HFFc6 (cell line): ENCODE results near the gene MEFV. TPM values are rescaled to one million over a fixed set of nuclear protein-coding genes. Genes with fewer than 3 reads are reported as not detected.

Source experiments
- DNase-seq: peaks from one replicate; pipeline ENCODE4 v3.0.0-alpha.2; 2018
- H3K27ac Mint-ChIP-seq: 2 replicates; pipeline ENCODE4 v1.8.0; 2020; ENCODE audit warnings: mild to moderate bottlenecking, mixed read lengths
- H3K27me3 Mint-ChIP-seq: 2 replicates; pipeline ENCODE4 v1.8.0; 2021; ENCODE audit warnings: mild to moderate bottlenecking, moderate library complexity, mixed read lengths; ENCODE audit not compliant: insufficient read depth
- H3K36me3 Mint-ChIP-seq: 2 replicates; pipeline ENCODE4 v1.8.0; 2021; ENCODE audit warnings: low read depth, mixed read lengths
- H3K4me1 Mint-ChIP-seq: 2 replicates; pipeline ENCODE4 v1.8.0; 2020; ENCODE audit warnings: low read depth, mixed read lengths
- H3K4me3 Mint-ChIP-seq: 2 replicates; pipeline ENCODE4 v1.8.0; 2020; ENCODE audit warnings: mild to moderate bottlenecking, moderate library complexity, mixed read lengths
- H3K9me3 Mint-ChIP-seq: 2 replicates; pipeline ENCODE4 v1.8.0; 2020; ENCODE audit warnings: mild to moderate bottlenecking, mixed read lengths
- CTCF ChIP-seq: fragments of 200-600 bp; sonication (generic); IDR thresholded peaks from 2 replicates; pipeline ENCODE4 v1.5.0; 2021; ENCODE audit warnings: antibody characterized with exemption, mild to moderate bottlenecking
- total RNA-seq, 6 experiments: library from RNA; stranded (reverse); fragmentation: NEBNext Ultra II Directional; extraction: Animal tissue kit (Norgen Biotek cat#: 25700); gene quantifications; 2 replicates in 1 of 6; 3 replicates in 5 of 6; pipeline ENCODE4 v1.2.3, GENCODE V29; 2021

The MEFV gene
- total RNA-seq, 6 experiments from 2014 or later = 0.09 TPM; not detected in 5

- no peak for DNase-seq
- H3K27me3 Mint-ChIP-seq = no peaks in the 10 kb centered on the region; the same call in 1 of the 2 replicates
- peaks cover 42% of the 10 kb centered on the region for H3K9me3 Mint-ChIP-seq
- H3K4me1 Mint-ChIP-seq = peaks cover 29% of the 10 kb centered on the region
- H3K27ac Mint-ChIP-seq = peak overlapping the region; percentile 100
- peak overlapping the region; percentile 94 for H3K4me3 Mint-ChIP-seq
- peaks cover 50% of the 10 kb centered on the region for H3K36me3 Mint-ChIP-seq
- TF ChIP-seq CTCF = no peak
Measured at GRCh38 chr16:3283543-3284447, 27.4 kb upstream of the MEFV start.

GRCh38 chr16:3282730-3283542 lies 26.5 kb upstream of the MEFV start, which contains the start of gene ZNF263:
TSS of gene ZNF263 (plus strand) at chr16:3283491. CDS start at chr16:3283819, 328 bp downstream.
- H3K27me3 Mint-ChIP-seq = no peaks in the 10 kb centered on the region
- peak within 1 kb of the TSS; percentile 100 for H3K27ac Mint-ChIP-seq
- peaks cover 41% of the 10 kb centered on the region for H3K36me3 Mint-ChIP-seq
- H3K9me3 Mint-ChIP-seq = peaks cover 33% of the 10 kb centered on the region
- H3K4me1 Mint-ChIP-seq = peaks cover 29% of the 10 kb centered on the region
- peak; percentile 97 for DNase-seq
- H3K4me3 Mint-ChIP-seq = peak within 1 kb of the TSS; percentile 94
- TF ChIP-seq CTCF = no peak

GRCh38 chr16:3282103-3282729 lies 25.8 kb upstream of the MEFV start:
- TF ChIP-seq CTCF = peak; percentile 12; the same call in 1 of the 2 replicates
- H3K36me3 Mint-ChIP-seq = peaks cover 34% of the 10 kb centered on the region
- DNase-seq = no peak
- peaks cover 26% of the 10 kb centered on the region for H3K9me3 Mint-ChIP-seq
- H3K27ac Mint-ChIP-seq = peak overlapping the region; percentile 100
- peaks cover 29% of the 10 kb centered on the region for H3K4me1 Mint-ChIP-seq
- H3K4me3 Mint-ChIP-seq = peak overlapping the region; percentile 94
- peaks cover 2% of the 10 kb centered on the region; the same call in 1 of the 2 replicates for H3K27me3 Mint-ChIP-seq

GRCh38 chr16:3281222-3281820 lies 24.9 kb upstream of the MEFV start:
- peaks cover 29% of the 10 kb centered on the region for H3K4me1 Mint-ChIP-seq
- H3K9me3 Mint-ChIP-seq = peaks cover 20% of the 10 kb centered on the region
- no peak for DNase-seq
- TF ChIP-seq CTCF = no peak
- H3K27me3 Mint-ChIP-seq = peaks cover 9% of the 10 kb centered on the region
- peak overlapping the region; percentile 94; the same call in 1 of the 2 replicates for H3K4me3 Mint-ChIP-seq
- H3K27ac Mint-ChIP-seq = no peak overlapping the region
- peaks cover 26% of the 10 kb centered on the region for H3K36me3 Mint-ChIP-seq

- H3K36me3 Mint-ChIP-seq = no peaks in the 10 kb centered on the region
- DNase-seq = no peak
- no peak for TF ChIP-seq CTCF
- H3K4me3 Mint-ChIP-seq = no peak overlapping the region
- H3K27me3 Mint-ChIP-seq = peaks cover 9% of the 10 kb centered on the region
- no peaks in the 10 kb centered on the region for H3K9me3 Mint-ChIP-seq
- H3K27ac Mint-ChIP-seq = no peak overlapping the region
- H3K4me1 Mint-ChIP-seq = 0 out of 2 replicates have a peak, but pooled peaks cover 2% of the 10 kb centered on the region
Measured at GRCh38 chr16:3276679-3277078, 20.2 kb upstream of the MEFV start.
